Osteoblast (primary cell): ENCODE results near the gene DNAJA2. TPM values are rescaled to one million over a fixed set of nuclear protein-coding genes. Genes with fewer than 3 reads are reported as not detected.

Experiments
- DNase-seq: peaks from one replicate; pipeline ENCODE4 v3.0.0; 2011; ENCODE audit warnings: low spot score, mixed read lengths; ENCODE audit not compliant: insufficient read length; ENCODE audit errors: missing footprints
- H2AFZ ChIP-seq: 2 replicates; pipeline ENCODE4 v1.6.0; 2011; ENCODE audit warnings: mild to moderate bottlenecking, low read length
- H3K27ac ChIP-seq: 2 replicates; pipeline ENCODE4 v1.5.1; 2011; ENCODE audit warnings: mild to moderate bottlenecking, low read depth, low read length, moderate library complexity
- H3K27me3 ChIP-seq: 2 replicates; pipeline ENCODE4 v1.6.0; 2012; ENCODE audit warnings: mild to moderate bottlenecking, control low read depth, inconsistent platforms, low read length, moderate library complexity; ENCODE audit not compliant: insufficient read depth
- H3K36me3 ChIP-seq: 2 replicates; pipeline ENCODE4 v1.5.1; 2011; ENCODE audit warnings: mild to moderate bottlenecking, low read length, control low read depth, moderate library complexity; ENCODE audit not compliant: insufficient read depth
- H3K4me1 ChIP-seq: 2 replicates; pipeline ENCODE4 v1.5.1; 2011; ENCODE audit warnings: mild to moderate bottlenecking, low read length, control low read depth, moderate library complexity; ENCODE audit not compliant: insufficient read depth
- H3K4me2 ChIP-seq: 2 replicates; pipeline ENCODE4 v1.6.0; 2011; ENCODE audit warnings: mild to moderate bottlenecking, low read length; ENCODE audit not compliant: insufficient read depth
- H3K4me3 ChIP-seq: fragments of 200-600 bp; sonication (generic); 3 replicates; pipeline ENCODE4 v1.5.1; 2012; ENCODE audit warnings: mild to moderate bottlenecking, low read length, inconsistent platforms; ENCODE audit not compliant: insufficient read depth
- H3K79me2 ChIP-seq: 2 replicates; pipeline ENCODE4 v1.6.0; 2012; ENCODE audit warnings: mild to moderate bottlenecking, low read length, control low read depth, inconsistent platforms; ENCODE audit not compliant: insufficient read depth
- H3K9me3 ChIP-seq: 2 replicates; pipeline ENCODE4 v1.5.1; 2011; ENCODE audit warnings: low read depth, low read length, control low read depth
- H4K20me1 ChIP-seq: 2 replicates; pipeline ENCODE4 v1.6.0; 2012; ENCODE audit warnings: mild to moderate bottlenecking, low read length, control low read depth; ENCODE audit not compliant: insufficient read depth
- CTCF ChIP-seq: IDR thresholded peaks from 2 replicates; pipeline ENCODE4 v1.5.1; 2011; ENCODE audit warnings: mild to moderate bottlenecking, low read depth, low read length, moderate library complexity; ENCODE audit errors: extremely low read depth
- total RNA-seq: library from RNA; depleted of rRNA; stranded (reverse); fragments of >200 nt; gene quantifications from 2 replicates; pipeline ENCODE4 v1.2.3, GENCODE V29; 2012

Gene DNAJA2
- total RNA-seq, 1 donor, result 83.2 TPM

GRCh38 chr16:46986896-46987295 is 13.4 kb upstream of the DNAJA2 start:
- H3K4me3 ChIP-seq, result no peak overlapping the region
- no peaks in the 10 kb centered on the region for H3K4me1 ChIP-seq
- H3K4me2 ChIP-seq, result no peak overlapping the region
- H3K79me2 ChIP-seq, result no peaks in the 10 kb centered on the region
- H3K27me3 ChIP-seq, result peaks cover 12% of the 10 kb centered on the region
- H3K27ac ChIP-seq, result no peak overlapping the region
- DNase-seq, result no peak
- no peak for TF ChIP-seq CTCF
- no peak overlapping the region for H2AFZ ChIP-seq
- no peaks in the 10 kb centered on the region for H4K20me1 ChIP-seq
- H3K36me3 ChIP-seq, result no peaks in the 10 kb centered on the region
- H3K9me3 ChIP-seq, result no peaks in the 10 kb centered on the region

- Histone ChIP-seq H3K27ac (no peak overlapping the region), H3K36me3 (no peaks in the 10 kb centered on the region), H3K4me2 (no peak overlapping the region), H3K4me1 (no peaks in the 10 kb centered on the region), H3K79me2 (no peaks in the 10 kb centered on the region), H3K27me3 (peaks cover 12% of the 10 kb centered on the region), H3K9me3 (no peaks in the 10 kb centered on the region), H3K4me3 (no peak overlapping the region), H4K20me1 (no peaks in the 10 kb centered on the region), H2AFZ (no peak overlapping the region)
- TF ChIP-seq CTCF, result no peak
- DNase-seq, result no peak
Observed at GRCh38 chr16:46986438-46986837, 13.0 kb upstream of the DNAJA2 start.

- no peak for TF ChIP-seq CTCF
- H3K27ac ChIP-seq, result no peak overlapping the region
- H3K79me2 ChIP-seq, result no peaks in the 10 kb centered on the region
- no peak overlapping the region for H3K4me2 ChIP-seq
- peaks cover 6% of the 10 kb centered on the region for H3K27me3 ChIP-seq
- no peaks in the 10 kb centered on the region for H3K36me3 ChIP-seq
- H3K9me3 ChIP-seq, result no peaks in the 10 kb centered on the region
- no peak overlapping the region for H2AFZ ChIP-seq
- DNase-seq, result no peak
- no peak overlapping the region for H3K4me3 ChIP-seq
- no peaks in the 10 kb centered on the region for H4K20me1 ChIP-seq
- H3K4me1 ChIP-seq, result no peaks in the 10 kb centered on the region
Observed at GRCh38 chr16:46982335-46982734, 8.9 kb upstream of the DNAJA2 start.

- Histone ChIP-seq H3K9me3 (no peaks in the 10 kb centered on the region), H2AFZ (no peak overlapping the region), H3K4me2 (no peak overlapping the region), H3K27me3 (peaks cover 4% of the 10 kb centered on the region), H3K79me2 (no peaks in the 10 kb centered on the region), H3K27ac (no peak overlapping the region), H3K36me3 (no peaks in the 10 kb centered on the region), H3K4me1 (no peaks in the 10 kb centered on the region), H4K20me1 (no peaks in the 10 kb centered on the region), H3K4me3 (no peak overlapping the region)
- TF ChIP-seq CTCF, result no peak
- DNase-seq, result no peak
Observed at GRCh38 chr16:46980926-46981325, 7.5 kb upstream of the DNAJA2 start.
